Measurements from ENCODE around the gene AIG1.

The AIG1 gene

DNA sequence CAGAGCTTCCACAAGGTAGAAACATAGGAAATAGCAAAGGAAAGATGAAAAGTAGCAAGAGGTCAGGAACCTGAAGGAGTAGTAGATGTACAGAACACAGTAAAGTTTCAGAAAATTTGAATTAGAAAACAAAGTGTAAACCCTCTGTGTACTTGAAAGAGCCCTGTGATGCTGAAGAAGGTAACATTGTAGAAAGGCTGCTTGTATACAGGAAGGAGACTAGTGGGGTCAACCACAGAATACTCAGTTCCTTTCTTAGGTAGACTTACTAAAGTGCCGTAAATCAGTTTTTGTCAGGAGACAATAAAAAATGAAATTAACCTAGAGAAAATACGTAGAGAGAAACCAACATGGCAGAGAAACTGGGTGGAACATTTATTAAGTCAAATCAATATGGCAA, 149.7 kb downstream of the AIG1 start:
- TF ChIP-seq, protein P1, sequence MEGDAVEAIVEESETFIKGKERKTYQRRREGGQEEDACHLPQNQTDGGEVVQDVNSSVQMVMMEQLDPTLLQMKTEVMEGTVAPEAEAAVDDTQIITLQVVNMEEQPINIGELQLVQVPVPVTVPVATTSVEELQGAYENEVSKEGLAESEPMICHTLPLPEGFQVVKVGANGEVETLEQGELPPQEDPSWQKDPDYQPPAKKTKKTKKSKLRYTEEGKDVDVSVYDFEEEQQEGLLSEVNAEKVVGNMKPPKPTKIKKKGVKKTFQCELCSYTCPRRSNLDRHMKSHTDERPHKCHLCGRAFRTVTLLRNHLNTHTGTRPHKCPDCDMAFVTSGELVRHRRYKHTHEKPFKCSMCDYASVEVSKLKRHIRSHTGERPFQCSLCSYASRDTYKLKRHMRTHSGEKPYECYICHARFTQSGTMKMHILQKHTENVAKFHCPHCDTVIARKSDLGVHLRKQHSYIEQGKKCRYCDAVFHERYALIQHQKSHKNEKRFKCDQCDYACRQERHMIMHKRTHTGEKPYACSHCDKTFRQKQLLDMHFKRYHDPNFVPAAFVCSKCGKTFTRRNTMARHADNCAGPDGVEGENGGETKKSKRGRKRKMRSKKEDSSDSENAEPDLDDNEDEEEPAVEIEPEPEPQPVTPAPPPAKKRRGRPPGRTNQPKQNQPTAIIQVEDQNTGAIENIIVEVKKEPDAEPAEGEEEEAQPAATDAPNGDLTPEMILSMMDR (IDR thresholded peaks at IDR 0.05; ENCODE audit: low read depth, low read length), result no peak
- Histone ChIP-seq H3K36me3 (no peaks in the 10 kb centered on the region), H3K27ac (no peak overlapping the region), H3K27me3 (ENCODE audit: insufficient read depth, low read depth, severe bottlenecking) (no peaks in the 10 kb centered on the region), H3K9me3 (ENCODE audit: severe bottlenecking) (peaks cover 6% of the 10 kb centered on the region), H3K4me3 (ENCODE audit: low read depth, low read length) (no peak overlapping the region)
- DNase-seq, result no peak

DNA sequence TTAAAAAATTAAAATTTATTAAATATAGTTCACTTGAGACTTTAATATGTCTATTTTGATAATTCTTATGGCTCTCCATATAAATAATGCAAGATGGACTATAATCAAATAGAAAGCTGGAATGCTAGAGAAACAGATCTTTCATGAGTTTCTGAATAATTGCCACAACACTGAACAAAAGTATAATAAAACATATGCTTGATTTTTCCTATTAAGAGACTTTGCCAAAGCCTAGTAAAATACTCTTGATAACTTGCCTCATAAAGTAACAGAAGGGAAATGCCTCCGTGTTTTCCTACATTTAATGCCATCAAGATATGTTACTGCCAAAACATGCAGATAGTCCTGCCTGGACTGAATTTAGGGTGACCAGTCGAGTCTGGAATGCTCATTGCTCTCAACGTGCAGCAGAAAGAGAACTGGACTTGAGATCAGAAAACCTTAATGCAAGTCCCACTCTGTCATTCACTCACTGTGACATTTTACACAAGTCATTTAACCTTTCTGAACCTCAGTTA, 153.2 kb downstream of the AIG1 start:
- TF ChIP-seq, protein P1 (IDR thresholded peaks at IDR 0.05; ENCODE audit: low read depth, low read length), result no peak
- H3K27me3 ChIP-seq (ENCODE audit: insufficient read depth, low read depth, severe bottlenecking), result no peaks in the 10 kb centered on the region
- no peak for DNase-seq
- H3K4me3 ChIP-seq (ENCODE audit: low read depth, low read length), result no peak overlapping the region
- H3K36me3 ChIP-seq, result no peaks in the 10 kb centered on the region
- H3K9me3 ChIP-seq (ENCODE audit: severe bottlenecking), result peaks cover 6% of the 10 kb centered on the region
- H3K27ac ChIP-seq, result no peak overlapping the region

DNA sequence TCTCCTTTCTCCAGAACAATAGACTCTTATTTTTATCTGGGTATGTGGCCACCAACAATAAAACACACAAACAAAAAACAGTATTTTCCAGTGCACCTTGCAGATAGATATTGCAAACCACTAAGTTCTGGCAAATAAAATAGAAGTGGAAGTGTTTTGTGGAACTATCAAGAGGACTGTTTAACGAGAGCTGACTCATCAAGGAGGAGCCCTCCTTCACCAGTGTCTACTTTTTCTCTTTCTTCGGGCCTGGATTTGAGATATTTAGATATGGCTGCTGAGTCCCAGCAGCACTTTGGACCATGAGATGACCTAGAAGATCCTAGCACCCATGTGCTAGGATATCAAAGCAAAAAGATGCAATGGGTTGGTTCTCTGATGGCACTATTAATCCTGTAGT, 154.7 kb downstream of the AIG1 start:
- no peak for DNase-seq
- no peaks in the 10 kb centered on the region for H3K36me3 ChIP-seq
- H3K4me3 ChIP-seq (ENCODE audit: low read depth, low read length), result no peak overlapping the region
- H3K27me3 ChIP-seq (ENCODE audit: insufficient read depth, low read depth, severe bottlenecking), result no peaks in the 10 kb centered on the region
- no peaks in the 10 kb centered on the region for H3K9me3 ChIP-seq (ENCODE audit: severe bottlenecking)
- H3K27ac ChIP-seq, result no peak overlapping the region
- TF ChIP-seq, protein P1 (IDR thresholded peaks at IDR 0.05; ENCODE audit: low read depth, low read length), result no peak

DNA sequence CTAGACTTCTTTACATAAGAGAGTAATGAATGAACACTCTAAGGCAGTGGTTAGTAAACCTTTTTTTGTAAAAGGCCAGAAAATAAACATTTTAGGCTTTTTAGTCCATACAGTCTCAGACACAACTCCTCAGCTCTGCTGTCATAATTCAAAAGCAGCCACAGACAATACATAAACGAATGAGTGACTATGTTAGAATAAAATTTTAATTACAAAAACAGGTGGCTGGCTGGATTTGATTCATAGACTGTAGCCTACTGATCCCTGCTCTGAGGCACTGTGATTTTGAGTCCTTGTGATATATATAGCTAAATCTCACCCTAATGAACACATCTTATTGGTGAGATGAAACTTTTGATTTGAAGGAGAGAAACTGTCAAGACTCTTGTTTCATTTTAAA, 155.1 kb downstream of the AIG1 start:
- Histone ChIP-seq H3K27ac (no peak overlapping the region), H3K27me3 (ENCODE audit: insufficient read depth, low read depth, severe bottlenecking) (no peaks in the 10 kb centered on the region), H3K36me3 (no peaks in the 10 kb centered on the region), H3K4me3 (ENCODE audit: low read depth, low read length) (no peak overlapping the region), H3K9me3 (ENCODE audit: severe bottlenecking) (no peaks in the 10 kb centered on the region)
- TF ChIP-seq, protein P1 (IDR thresholded peaks at IDR 0.05; ENCODE audit: low read depth, low read length), result no peak
- no peak for DNase-seq

DNA sequence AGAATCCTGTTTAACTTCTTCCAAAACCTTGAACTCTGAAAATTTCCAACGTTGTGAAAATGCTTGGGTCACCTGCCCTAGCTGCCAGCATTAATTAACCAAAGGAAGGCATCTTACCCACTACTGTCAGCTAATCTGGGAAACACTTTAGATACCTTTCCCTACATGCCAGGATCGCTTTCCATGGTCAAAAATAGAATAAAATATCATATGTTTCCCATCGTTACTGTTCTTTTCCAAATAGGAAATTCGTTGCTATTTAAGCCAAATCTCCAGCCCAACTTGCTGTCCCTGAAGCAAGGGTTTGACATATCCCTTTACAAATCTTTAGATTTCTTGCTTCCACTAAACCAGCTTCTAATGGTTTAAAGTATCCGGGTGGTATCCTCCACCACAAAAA, 157.5 kb downstream of the AIG1 start:
- H3K9me3 ChIP-seq (ENCODE audit: severe bottlenecking), result no peaks in the 10 kb centered on the region
- H3K36me3 ChIP-seq, result no peaks in the 10 kb centered on the region
- H3K4me3 ChIP-seq (ENCODE audit: low read depth, low read length), result no peak overlapping the region
- TF ChIP-seq, protein P1 (IDR thresholded peaks at IDR 0.05; ENCODE audit: low read depth, low read length), result no peak
- H3K27me3 ChIP-seq (ENCODE audit: insufficient read depth, low read depth, severe bottlenecking), result no peaks in the 10 kb centered on the region
- no peak overlapping the region for H3K27ac ChIP-seq
- no peak for DNase-seq

DNA sequence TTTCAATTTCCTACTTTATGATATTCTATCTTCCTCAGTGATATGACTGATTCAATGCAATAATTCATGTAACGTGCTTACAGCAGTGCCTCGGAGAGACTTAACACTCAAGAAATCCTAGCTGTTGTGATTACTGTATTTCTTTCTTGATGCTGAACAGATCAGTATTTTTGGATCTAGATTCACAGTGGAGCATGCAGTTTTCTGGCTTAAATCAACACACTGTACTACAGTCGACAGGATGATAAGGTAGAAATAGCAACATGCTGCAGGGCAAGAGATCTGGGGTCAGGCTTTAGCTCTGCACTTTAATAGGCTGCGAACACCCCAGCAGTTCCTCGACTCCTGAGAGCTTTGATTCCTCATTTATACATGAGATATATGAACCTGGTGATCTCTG, 161.0 kb downstream of the AIG1 start:
- Histone ChIP-seq H3K4me3 (ENCODE audit: low read depth, low read length) (no peak overlapping the region), H3K27ac (no peak overlapping the region), H3K9me3 (ENCODE audit: severe bottlenecking) (no peaks in the 10 kb centered on the region), H3K36me3 (no peaks in the 10 kb centered on the region), H3K27me3 (ENCODE audit: insufficient read depth, low read depth, severe bottlenecking) (no peaks in the 10 kb centered on the region)
- no peak for DNase-seq
- TF ChIP-seq, protein P1 (IDR thresholded peaks at IDR 0.05; ENCODE audit: low read depth, low read length), result no peak

Data from WERI-Rb-1 (cell line).